Stimulated activated CD8-positive, alpha-beta memory T cell treated with anti-CD3 and anti-CD28 coated beads, Interleukin-7, amount 100 ng/mL, for 1 hour (primary cell): ENCODE results near the gene YWHAE.
"Not testable (repeated sequence)": the region's sequence is repeated elsewhere in the genome, so short reads cannot be mapped to it uniquely, and the experiment has no call there.

Experiments
- DNase-seq, 2 donors: peaks; one replicate each; pipeline ENCODE4 v3.0.0-alpha.2; 2020; ENCODE audit warnings: low read depth in 2 of 2

Gene YWHAE

DNA sequence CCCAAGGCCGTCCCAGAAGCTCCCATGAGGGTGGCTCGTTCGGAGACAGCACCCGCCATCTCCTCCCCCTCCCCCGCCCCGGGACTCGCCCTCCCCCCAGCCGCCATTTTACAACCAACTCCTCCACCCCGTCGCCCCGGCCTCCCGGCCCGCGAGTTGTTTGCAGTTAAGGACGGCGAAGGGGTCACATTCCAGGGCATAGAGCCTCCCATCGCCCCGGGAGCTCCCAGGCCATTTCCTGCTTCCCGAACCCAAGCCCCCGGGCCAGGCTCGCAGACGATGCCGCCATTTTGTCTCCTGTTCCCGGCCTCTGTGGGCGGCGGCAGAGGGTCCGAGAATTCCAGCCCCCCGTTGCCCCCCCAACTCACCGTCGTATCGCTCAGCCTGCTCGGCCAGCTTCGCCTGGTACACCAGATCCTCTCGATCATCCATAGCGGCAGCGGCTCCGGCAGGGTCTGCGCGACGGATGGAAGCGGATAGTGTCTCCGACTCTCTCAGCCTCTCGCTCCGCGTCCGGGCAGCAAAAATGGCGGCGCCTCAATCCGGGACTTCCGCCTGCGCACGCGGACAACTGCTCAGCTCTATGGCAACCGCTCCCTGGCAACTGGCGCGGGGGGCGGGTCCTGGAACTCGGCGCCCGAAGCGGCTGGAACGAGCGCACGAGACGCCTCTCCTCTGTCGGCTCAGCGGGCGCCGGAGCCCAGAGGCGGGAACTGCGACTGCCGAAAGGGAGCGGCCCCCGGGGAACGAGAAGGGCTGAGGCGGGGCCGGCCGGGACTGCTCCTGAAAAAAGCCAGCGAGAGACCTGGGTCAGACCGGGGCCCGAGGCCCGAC lies at the start of gene YWHAE:
Gene YWHAE (minus strand): TSS at position 544 of the 834 bp plus-strand sequence. CDS start 112 bp downstream, at position 432.
- DNase-seq: peak; percentile 92 to 93

- no peak for DNase-seq
Measured at GRCh38 chr17:1449412-1449967, 49.5 kb upstream of the YWHAE start.

DNA sequence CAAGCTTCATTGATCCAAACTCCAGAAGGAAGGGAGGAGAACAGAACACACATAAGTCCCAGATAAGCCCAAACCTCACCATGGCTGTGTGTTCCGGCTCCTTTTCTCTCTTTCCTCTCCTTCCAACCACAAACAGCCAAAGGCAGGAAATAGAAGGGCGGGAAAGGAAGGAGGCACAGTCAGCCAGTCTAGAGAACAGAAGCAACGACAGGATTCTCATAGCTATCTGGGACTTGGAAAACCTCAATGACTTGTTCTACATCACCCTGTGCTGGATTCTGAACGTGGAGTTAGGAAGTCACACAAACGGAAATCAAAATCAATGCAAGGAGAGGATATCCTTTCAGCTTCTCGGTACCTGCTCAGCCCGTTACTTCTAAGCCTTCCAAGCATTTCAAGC lies 47.0 kb upstream of the YWHAE start:
- no peak for DNase-seq

DNA sequence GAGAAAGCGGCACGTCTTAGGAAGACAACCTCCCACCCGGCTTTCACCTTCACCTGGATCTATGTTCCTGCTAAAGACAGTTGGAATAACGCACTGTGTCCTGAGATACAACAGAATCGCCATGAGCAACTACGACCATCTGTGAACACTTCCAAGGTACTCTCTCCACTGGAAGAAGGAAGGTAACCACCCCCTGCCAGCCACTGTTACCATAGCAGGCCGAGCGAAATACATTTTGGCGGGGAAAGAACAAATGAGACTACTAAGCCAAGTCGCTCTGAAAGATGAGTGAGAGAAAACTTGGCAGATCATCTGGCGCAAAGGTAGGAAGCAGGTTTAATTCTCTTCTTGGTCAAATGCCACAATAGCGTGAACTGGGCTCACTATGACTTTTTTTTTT lies 46.2 kb upstream of the YWHAE start:
- no peak for DNase-seq

- DNase-seq: not testable (repeated sequence)
Measured at GRCh38 chr17:1445695-1446094, 45.7 kb upstream of the YWHAE start.

DNA sequence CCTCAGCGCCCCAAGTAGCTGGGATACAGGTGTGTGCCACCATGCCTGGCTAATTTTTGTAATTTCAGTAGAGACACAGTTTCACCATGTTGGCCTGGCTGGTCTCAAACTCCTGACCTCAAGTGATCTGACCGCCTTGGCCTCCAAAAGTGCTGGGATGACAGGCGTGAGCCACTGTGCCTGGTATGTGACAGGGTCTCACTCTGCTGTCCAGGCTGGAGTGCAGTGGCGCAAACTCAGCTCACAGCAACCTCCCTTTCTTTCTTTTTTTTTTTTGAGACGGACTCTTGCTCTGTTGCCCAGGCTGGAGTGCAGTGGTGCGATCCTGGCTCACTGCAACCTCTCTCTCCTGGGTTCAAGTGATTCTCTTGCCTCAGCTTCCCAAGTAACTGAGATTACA lies 42.7 kb upstream of the YWHAE start:
- not testable (repeated sequence) for DNase-seq

DNA sequence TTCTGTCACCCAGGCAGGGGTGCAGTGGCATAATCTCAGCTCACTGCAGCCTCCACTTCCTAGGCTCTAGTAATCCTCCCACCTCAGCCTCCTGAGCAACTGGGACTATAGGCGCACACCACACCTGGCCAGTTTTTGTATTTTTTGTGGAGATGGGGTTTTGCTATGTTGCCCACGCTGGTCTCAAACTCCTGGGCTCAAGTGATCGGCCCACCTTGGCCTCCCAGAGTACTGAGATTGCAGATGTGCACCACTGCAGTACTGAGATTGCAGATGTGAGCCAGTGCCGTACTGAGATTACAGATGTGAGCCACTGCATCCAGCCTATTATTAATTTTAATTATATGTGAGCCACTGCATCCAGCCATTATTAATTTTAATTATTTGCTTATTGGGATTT lies 42.2 kb upstream of the YWHAE start:
- no peak for DNase-seq

DNA sequence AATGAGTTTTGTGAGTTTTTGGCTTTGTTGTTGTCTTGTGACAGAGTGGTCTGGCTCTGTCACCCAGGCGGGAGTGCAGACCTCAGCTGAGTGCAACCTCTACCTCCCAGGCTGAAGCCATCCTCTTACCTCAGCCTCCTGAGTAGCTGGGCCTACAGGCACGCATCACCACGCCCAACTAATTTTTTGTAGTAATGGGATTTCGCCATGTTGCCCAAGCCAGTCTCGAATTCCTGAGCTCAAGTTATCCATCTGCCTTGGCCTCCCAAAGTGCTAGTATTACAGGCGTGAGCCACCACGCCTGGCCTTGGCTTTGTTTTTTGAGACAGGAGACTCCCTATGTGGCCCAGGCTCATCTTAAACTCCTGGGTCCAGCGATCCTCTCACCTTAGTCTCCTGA lies 40.9 kb upstream of the YWHAE start:
- DNase-seq: no peak

- no peak for DNase-seq
Measured at GRCh38 chr17:1438593-1439083, 38.6 kb upstream of the YWHAE start.

DNA sequence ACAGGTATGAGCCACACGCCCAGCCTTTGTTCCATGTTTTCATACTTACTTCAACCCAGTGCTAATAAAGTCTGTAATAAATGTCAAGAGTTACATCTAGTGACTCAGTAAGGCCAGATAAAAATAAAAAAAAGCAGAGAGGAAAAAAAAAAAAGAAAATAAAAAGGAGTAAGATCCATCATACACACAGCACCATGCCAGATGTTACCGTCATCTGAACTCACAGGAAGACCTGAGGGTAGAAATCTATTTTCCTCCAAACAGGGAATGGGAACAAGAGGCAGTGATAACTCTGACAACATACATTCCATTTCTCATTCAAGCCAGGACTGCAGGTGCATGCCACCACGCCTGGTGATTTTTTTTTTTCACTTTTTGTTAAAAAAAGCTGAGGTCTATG lies 35.3 kb upstream of the YWHAE start:
- no peak for DNase-seq

DNA sequence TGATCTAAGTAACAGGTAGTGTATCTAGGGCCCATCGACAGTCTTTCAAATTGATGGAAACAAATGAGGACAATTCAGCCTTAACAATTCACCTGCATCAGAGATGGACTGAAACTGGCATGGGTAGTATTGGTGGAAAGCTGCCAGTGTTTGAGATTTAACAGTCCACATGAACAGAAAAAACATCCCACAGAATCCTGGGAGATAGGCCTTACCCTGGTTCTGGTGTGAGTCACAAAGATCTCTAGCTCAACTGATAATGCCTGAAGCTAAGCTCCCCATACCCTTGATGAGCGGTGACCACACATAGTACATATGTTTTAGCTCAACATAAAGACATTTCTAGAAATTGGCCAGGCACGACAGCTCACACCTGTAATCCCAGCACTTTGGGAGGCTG lies 34.1 kb upstream of the YWHAE start:
- DNase-seq: no peak

DNA sequence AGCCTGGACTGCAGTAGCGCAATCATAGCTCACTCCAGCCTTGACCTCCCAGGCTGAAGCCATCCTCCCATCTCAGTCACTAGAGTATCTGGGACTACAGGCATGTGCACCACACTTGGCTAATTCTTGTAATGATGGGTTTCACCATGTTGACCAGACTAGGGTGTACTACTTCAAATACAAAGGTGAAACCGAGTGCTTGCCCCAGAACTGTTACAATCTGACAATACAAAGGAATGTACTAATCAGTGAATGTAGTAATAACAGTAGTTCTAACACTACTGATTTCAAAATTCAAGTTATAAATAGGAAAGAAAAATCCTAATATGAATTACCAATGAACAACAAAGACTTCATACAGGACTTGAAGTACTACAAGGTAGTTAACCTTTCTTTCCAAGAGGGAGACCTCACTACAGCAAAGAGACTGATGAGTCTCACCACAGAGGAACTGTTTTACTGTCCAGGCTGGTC lies 31.6 kb upstream of the YWHAE start:
- no peak for DNase-seq

DNA sequence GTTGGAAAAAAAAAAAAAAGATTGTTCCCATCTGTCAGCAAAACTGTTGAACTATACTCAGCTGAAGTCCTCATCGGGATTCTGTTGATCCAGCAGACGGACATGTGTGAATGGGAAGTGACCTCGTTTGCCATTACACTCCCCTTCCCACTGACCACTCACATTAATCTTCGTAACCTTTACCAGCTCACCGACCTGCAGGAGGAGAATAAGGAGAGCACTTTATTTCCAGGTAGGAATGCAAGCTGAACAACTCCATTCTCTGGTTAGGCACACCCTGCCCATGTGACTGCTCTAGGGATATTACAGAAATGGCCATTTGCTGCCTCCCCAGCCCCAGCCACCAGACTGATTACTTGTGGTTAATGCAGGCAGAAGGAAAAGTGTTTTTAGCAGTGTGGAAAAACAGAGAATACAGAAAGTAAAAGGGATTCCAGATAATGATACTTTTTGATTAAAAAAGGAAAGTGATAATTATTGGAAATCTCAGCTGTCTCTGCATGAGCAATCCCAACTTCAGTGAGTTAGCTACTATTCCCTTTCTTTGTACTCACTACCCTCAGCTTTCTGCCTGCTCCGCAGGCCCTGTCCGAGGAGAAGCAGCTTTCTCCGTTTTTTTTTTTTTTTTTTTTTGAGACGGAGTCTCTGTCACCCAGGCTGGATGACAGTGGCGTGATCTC lies 23.6 kb upstream of the YWHAE start:
- DNase-seq: no peak

DNA sequence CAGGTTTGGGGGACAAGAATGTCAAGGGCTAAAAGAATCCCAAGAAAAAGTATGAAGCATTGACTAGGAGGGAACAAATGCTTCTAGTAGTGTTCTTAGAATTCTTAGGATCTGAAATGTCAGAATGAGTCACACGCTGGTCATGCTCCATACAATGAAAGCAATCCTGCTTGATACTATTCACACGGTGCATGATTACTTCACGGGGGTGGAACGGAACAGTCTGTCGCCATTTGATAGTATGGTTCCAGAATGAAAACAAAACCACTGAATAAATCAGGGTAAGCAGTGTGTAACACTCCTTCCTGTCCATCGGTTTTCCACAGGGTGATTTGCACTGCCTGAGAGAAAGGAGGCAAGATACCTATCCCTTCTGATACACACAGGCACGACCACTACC lies 22.9 kb upstream of the YWHAE start:
- DNase-seq: no peak

- DNase-seq: no peak
Measured at GRCh38 chr17:1421470-1421869, 21.4 kb upstream of the YWHAE start.

GRCh38 chr17:1420981-1421380 lies 21.0 kb upstream of the YWHAE start:
- DNase-seq: no peak

GRCh38 chr17:1420163-1420562 lies 20.1 kb upstream of the YWHAE start:
- DNase-seq: no peak

DNA sequence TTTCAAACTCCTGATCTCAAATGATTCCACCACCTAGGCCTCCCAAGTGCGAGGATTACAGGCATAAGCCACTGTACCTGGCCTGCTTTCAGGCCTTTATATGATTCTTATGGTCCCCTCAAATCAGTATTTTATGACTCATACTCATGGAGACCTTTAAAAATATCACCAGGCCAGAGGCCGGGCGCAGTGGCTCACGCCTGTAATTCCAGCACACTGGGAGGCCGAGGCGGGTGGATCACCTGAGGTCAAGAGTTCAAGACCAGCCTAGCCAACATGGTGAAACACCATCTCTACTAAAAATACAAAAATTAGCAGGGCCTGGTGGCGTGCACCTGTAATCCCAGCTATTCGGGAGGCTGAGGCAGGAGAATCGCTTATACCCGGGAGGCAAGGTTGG lies 18.5 kb upstream of the YWHAE start:
- not testable (repeated sequence) for DNase-seq

- no peak for DNase-seq
Measured at GRCh38 chr17:1416414-1416813, 16.4 kb upstream of the YWHAE start.

- DNase-seq: no peak
Measured at GRCh38 chr17:1414634-1415033, 14.6 kb upstream of the YWHAE start.

- DNase-seq: no peak
Measured at GRCh38 chr17:1414001-1414574, 14.1 kb upstream of the YWHAE start.

- no peak for DNase-seq
Measured at GRCh38 chr17:1413281-1413791, 13.3 kb upstream of the YWHAE start.
